WI38 (cell line): ENCODE results near the gene SMTNL2.
"Not testable (repeated sequence)": the region's sequence is repeated elsewhere in the genome, so short reads cannot be mapped to it uniquely, and the experiment has no call there.

Source experiments
- H3K4me3 ChIP-seq: 2 replicates; pipeline ENCODE4 v1.5.1; 2011; ENCODE audit warnings: low read depth, mild to moderate bottlenecking, control low read depth, low read length
- TF ChIP-seq, protein P1 (sequence below): IDR thresholded peaks from 2 replicates; pipeline ENCODE4 v1.5.1; 2012; ENCODE audit warnings: low read depth, mild to moderate bottlenecking, control low read depth, low read length

Gene SMTNL2

DNA sequence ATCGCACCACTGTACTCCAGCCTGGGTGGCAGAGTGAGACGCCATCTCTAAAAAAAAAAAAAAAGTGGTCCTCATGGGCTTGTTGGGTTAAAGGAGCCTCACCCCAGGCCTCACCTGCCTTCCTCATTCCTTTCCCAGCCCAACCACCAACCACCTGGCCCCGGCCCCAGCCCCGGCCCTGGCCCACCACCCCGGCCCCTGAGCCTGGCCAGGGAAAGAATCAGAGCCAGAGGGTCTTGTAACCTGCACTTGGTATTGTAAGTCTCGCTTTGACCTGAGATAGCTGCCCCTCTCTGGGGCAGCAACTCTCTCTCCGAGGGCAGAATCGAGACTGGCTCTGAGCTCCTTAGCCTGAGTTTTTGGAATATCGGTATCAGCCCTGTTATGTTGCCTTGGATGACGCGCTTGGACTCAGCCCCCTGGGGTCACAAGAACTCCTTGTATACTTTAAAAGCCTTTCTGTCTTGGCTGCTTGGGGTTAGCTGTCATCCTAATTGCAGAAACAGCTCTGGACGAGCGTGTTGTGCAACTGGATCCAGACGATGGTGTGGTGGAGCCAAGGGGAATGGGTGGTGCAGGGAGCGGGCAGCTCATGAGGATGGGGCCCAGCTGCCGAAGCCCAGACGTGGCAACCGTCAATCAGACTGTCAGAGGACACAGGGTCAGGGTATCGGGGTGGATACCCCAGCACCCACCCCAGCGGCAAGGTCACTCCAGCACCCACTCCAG is 14.6 kb downstream of the SMTNL2 start:
- TF ChIP-seq, protein P1, sequence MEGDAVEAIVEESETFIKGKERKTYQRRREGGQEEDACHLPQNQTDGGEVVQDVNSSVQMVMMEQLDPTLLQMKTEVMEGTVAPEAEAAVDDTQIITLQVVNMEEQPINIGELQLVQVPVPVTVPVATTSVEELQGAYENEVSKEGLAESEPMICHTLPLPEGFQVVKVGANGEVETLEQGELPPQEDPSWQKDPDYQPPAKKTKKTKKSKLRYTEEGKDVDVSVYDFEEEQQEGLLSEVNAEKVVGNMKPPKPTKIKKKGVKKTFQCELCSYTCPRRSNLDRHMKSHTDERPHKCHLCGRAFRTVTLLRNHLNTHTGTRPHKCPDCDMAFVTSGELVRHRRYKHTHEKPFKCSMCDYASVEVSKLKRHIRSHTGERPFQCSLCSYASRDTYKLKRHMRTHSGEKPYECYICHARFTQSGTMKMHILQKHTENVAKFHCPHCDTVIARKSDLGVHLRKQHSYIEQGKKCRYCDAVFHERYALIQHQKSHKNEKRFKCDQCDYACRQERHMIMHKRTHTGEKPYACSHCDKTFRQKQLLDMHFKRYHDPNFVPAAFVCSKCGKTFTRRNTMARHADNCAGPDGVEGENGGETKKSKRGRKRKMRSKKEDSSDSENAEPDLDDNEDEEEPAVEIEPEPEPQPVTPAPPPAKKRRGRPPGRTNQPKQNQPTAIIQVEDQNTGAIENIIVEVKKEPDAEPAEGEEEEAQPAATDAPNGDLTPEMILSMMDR, result no peak
- no peak overlapping the region for H3K4me3 ChIP-seq

GRCh38 chr17:4599505-4600281 is 15.4 kb downstream of the SMTNL2 start:
- TF ChIP-seq, protein P1, result no peak
- H3K4me3 ChIP-seq, result no peak overlapping the region

DNA sequence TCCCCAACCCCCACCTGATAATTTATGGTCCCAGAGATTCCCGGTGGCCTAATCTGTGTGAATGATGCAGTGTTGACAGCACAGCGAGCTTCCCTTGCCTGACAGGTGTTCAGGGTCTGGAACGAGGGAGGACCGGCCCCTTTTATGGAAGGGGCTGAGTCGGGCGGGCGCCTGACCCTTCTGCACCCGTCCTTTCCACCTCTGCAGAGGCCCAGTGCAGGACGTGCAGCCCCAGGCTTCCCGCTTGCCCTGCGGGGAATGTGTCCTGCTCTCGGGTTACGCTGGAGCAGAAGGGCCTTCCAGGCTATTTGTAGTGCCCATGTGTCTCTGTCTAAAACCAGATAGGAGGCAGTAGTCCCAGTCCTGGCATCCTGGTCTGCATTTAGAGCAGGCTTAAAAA is 16.2 kb downstream of the SMTNL2 start:
- H3K4me3 ChIP-seq, result no peak overlapping the region

GRCh38 chr17:4601326-4601725 is 17.0 kb downstream of the SMTNL2 start:
- TF ChIP-seq, protein P1, result no peak
- H3K4me3 ChIP-seq, result no peak overlapping the region

More for the DNA sequence above, 16.2 kb downstream of the SMTNL2 start:
- TF ChIP-seq, protein P1, result no peak

DNA sequence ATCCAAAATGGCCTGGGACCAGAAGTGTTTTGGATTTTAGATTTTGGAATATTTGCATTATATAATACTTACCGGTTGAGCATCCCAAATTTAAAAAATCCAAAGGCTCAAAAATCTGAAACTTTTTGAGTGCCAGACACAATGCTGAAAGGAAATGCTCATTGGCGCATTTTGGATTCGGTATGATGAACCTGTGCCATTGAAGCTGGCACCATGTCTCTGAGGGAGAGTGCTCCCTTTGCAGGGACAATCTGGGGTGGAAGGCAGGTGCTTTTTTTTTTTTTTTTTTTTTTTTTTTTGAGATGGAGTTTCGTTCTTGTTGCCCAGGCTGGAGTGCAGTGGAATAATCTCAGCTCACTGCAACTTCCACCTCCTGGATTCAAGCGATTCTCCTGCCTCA is 17.7 kb downstream of the SMTNL2 start:
- TF ChIP-seq, protein P1, result no peak
- H3K4me3 ChIP-seq, result no peak overlapping the region

- no peak overlapping the region for H3K4me3 ChIP-seq
- TF ChIP-seq, protein P1, result no peak
These were observed 19.8 kb downstream of the SMTNL2 start for GRCh38 chr17:4604111-4604644.

GRCh38 chr17:4604736-4605135 is 20.4 kb downstream of the SMTNL2 start:
- H3K4me3 ChIP-seq, result not testable (repeated sequence)
